Measurements from ENCODE around the gene GRID1.

GRID1 gene

GRCh38 chr10:85926136-85926535 is 440.5 kb downstream of the GRID1 start:
- no peak overlapping the region for H2AFZ ChIP-seq (ENCODE audit: low read length)
- no peaks in the 10 kb centered on the region for H4K20me1 ChIP-seq (ENCODE audit: insufficient read depth, low read length)
- no peaks in the 10 kb centered on the region for H3F3A ChIP-seq (ENCODE audit: insufficient read depth, low read length)
- no peak overlapping the region for H3K27ac ChIP-seq (ENCODE audit: low read length)
- no peaks in the 10 kb centered on the region for H3K79me2 ChIP-seq (ENCODE audit: low read length)
- H3K9me2 ChIP-seq (replicated peaks; ENCODE audit: insufficient read depth, low read length): no peaks in the 10 kb centered on the region
- no peak overlapping the region for H3K4me2 ChIP-seq (ENCODE audit: low read depth, low read length)
- no peak overlapping the region for H3K4me3 ChIP-seq (ENCODE audit: low read length)
- DNase-seq: no peak
- TF ChIP-seq CTCF (IDR thresholded peaks at IDR 0.05; ENCODE audit: low read length) (no peak), EZH2 (optimal IDR thresholded peaks at IDR 0.05; ENCODE audit: low read depth, low read length) (no peak), EZH2phosphoT487 (IDR thresholded peaks at IDR 0.05; ENCODE audit: low read length) (no peak)
- no peaks in the 10 kb centered on the region for H3K4me1 ChIP-seq (ENCODE audit: low read length)
- H3K36me3 ChIP-seq (replicated peaks; ENCODE audit: insufficient read depth, low read length): no peaks in the 10 kb centered on the region
- H3K9ac ChIP-seq (ENCODE audit: low read length): no peak overlapping the region
- H3K27me3 ChIP-seq (replicated peaks; ENCODE audit: insufficient read depth, low read length): no peaks in the 10 kb centered on the region
- H3K9me3 ChIP-seq (replicated peaks; ENCODE audit: insufficient read depth, low read length): no peaks in the 10 kb centered on the region

- no peaks in the 10 kb centered on the region for H3K36me3 ChIP-seq (replicated peaks; ENCODE audit: insufficient read depth, low read length)
- H3K9me3 ChIP-seq (replicated peaks; ENCODE audit: insufficient read depth, low read length): no peaks in the 10 kb centered on the region
- TF ChIP-seq CTCF (IDR thresholded peaks at IDR 0.05; ENCODE audit: low read length) (no peak), EZH2phosphoT487 (IDR thresholded peaks at IDR 0.05; ENCODE audit: low read length) (no peak), EZH2 (optimal IDR thresholded peaks at IDR 0.05; ENCODE audit: low read depth, low read length) (no peak)
- H3K9ac ChIP-seq (ENCODE audit: low read length): no peak overlapping the region
- H3K9me2 ChIP-seq (replicated peaks; ENCODE audit: insufficient read depth, low read length): no peaks in the 10 kb centered on the region
- no peak overlapping the region for H2AFZ ChIP-seq (ENCODE audit: low read length)
- no peak overlapping the region for H3K4me3 ChIP-seq (ENCODE audit: low read length)
- no peak overlapping the region for H3K27ac ChIP-seq (ENCODE audit: low read length)
- no peak overlapping the region for H3K4me2 ChIP-seq (ENCODE audit: low read depth, low read length)
- no peaks in the 10 kb centered on the region for H3F3A ChIP-seq (ENCODE audit: insufficient read depth, low read length)
- no peaks in the 10 kb centered on the region for H3K4me1 ChIP-seq (ENCODE audit: low read length)
- H4K20me1 ChIP-seq (ENCODE audit: insufficient read depth, low read length): no peaks in the 10 kb centered on the region
- no peak for DNase-seq
- H3K27me3 ChIP-seq (replicated peaks; ENCODE audit: insufficient read depth, low read length): no peaks in the 10 kb centered on the region
- H3K79me2 ChIP-seq (ENCODE audit: low read length): no peaks in the 10 kb centered on the region
Measured at GRCh38 chr10:85925201-85925750, 441.3 kb downstream of the GRID1 start.

- no peak overlapping the region for H3K4me3 ChIP-seq (ENCODE audit: low read length)
- no peaks in the 10 kb centered on the region for H3K9me3 ChIP-seq (replicated peaks; ENCODE audit: insufficient read depth, low read length)
- no peaks in the 10 kb centered on the region for H4K20me1 ChIP-seq (ENCODE audit: insufficient read depth, low read length)
- no peak overlapping the region for H3K4me2 ChIP-seq (ENCODE audit: low read depth, low read length)
- H3K27ac ChIP-seq (ENCODE audit: low read length): no peak overlapping the region
- no peak overlapping the region for H2AFZ ChIP-seq (ENCODE audit: low read length)
- H3K79me2 ChIP-seq (ENCODE audit: low read length): no peaks in the 10 kb centered on the region
- DNase-seq: no peak
- no peaks in the 10 kb centered on the region for H3K36me3 ChIP-seq (replicated peaks; ENCODE audit: insufficient read depth, low read length)
- H3K9me2 ChIP-seq (replicated peaks; ENCODE audit: insufficient read depth, low read length): no peaks in the 10 kb centered on the region
- no peak overlapping the region for H3K9ac ChIP-seq (ENCODE audit: low read length)
- H3K27me3 ChIP-seq (replicated peaks; ENCODE audit: insufficient read depth, low read length): no peaks in the 10 kb centered on the region
- no peaks in the 10 kb centered on the region for H3K4me1 ChIP-seq (ENCODE audit: low read length)
- no peaks in the 10 kb centered on the region for H3F3A ChIP-seq (ENCODE audit: insufficient read depth, low read length)
- no peak for TF ChIP-seq EZH2phosphoT487 (IDR thresholded peaks at IDR 0.05; ENCODE audit: low read length)
- TF ChIP-seq CTCF (IDR thresholded peaks at IDR 0.05; ENCODE audit: low read length): no peak
- no peak for TF ChIP-seq EZH2 (optimal IDR thresholded peaks at IDR 0.05; ENCODE audit: low read depth, low read length)
Measured at GRCh38 chr10:85924382-85925102, 442.1 kb downstream of the GRID1 start.
